HEK293 (cell line): ENCODE measurements around the gene PLGRKT.

ENCODE experiments used
- CTCF ChIA-PET: fragments of 350-600 bp; formaldehyde crosslinking; extraction: SDS; loops from one replicate; lab custom pipeline; 2021; ENCODE audit warnings: antibody characterized with exemption; lab: Yijun Ruan, JAX
- POLR2A ChIA-PET: fragments of 300-600 bp; formaldehyde crosslinking; extraction: SDS; loops from one replicate; lab custom pipeline; 2020; ENCODE audit warnings: antibody characterized with exemption, inconsistent platforms; lab: Yijun Ruan, JAX
- H3K27ac ChIP-seq: fragments of 200-500 bp; sonication (Bioruptor generic); 2 replicates; pipeline ENCODE4 v1.5.1; 2014; ENCODE audit warnings: low read depth, low read length, control low read depth, inconsistent platforms; ENCODE audit errors: extremely low read depth
- H3K36me3 ChIP-seq, 2 experiments: fragments of 200-500 bp in 1 of 2; sonication (Bioruptor generic) in 1 of 2; 1 replicate in 1 of 2; 2 replicates in 1 of 2; pipeline ENCODE4 v1.5.1; 2014 to 2017; ENCODE audit warnings: inconsistent platforms in 2 of 2, low read length in 2 of 2; ENCODE audit not compliant: control insufficient read depth in 2 of 2, insufficient read depth in 1 of 2
- H3K4me1 ChIP-seq: fragments of 200-500 bp; sonication (Bioruptor generic); 2 replicates; pipeline ENCODE4 v1.5.1; 2014; ENCODE audit warnings: mild to moderate bottlenecking, low read length, inconsistent platforms; ENCODE audit not compliant: control insufficient read depth, insufficient read depth
- H3K4me3 ChIP-seq: 2 replicates; pipeline ENCODE4 v1.5.1; 2011; ENCODE audit warnings: low read depth, mild to moderate bottlenecking, control low read depth, low read length, moderate library complexity
- H3K9me3 ChIP-seq: fragments of 200-500 bp; sonication (Bioruptor generic); 2 replicates; pipeline ENCODE4 v1.5.1; 2014; ENCODE audit warnings: low read depth, low read length, inconsistent platforms; ENCODE audit not compliant: control insufficient read depth, insufficient read depth
- CTCF ChIP-seq: fragments of 450-650 bp; formaldehyde crosslinking; IDR thresholded peaks from 2 replicates; pipeline ENCODE4 v1.5.1; 2016; ENCODE audit warnings: missing biosample characterization, missing genetic modification characterization
- FEZF1 ChIP-seq: fragments of 450-650 bp; formaldehyde crosslinking; IDR thresholded peaks from 2 replicates; pipeline ENCODE4 v1.5.1; 2016; ENCODE audit warnings: missing biosample characterization, missing genetic modification characterization
- GLIS1 ChIP-seq: fragments of 450-650 bp; formaldehyde crosslinking; IDR thresholded peaks from 2 replicates; pipeline ENCODE4 v1.5.1; 2016; ENCODE audit warnings: missing biosample characterization, missing genetic modification characterization
- HIC1 ChIP-seq: fragments of 450-650 bp; formaldehyde crosslinking; IDR thresholded peaks from 2 replicates; pipeline ENCODE4 v1.5.1; 2016; ENCODE audit warnings: missing biosample characterization, missing genetic modification characterization
- IKZF3 ChIP-seq: fragments of 450-650 bp; IDR thresholded peaks from 2 replicates; pipeline ENCODE4 v1.5.0; 2018; ENCODE audit warnings: missing biosample characterization, mild to moderate bottlenecking, missing genetic modification characterization, moderate library complexity
- KLF8 ChIP-seq: fragments of 450-650 bp; formaldehyde crosslinking; IDR thresholded peaks from 2 replicates; pipeline ENCODE4 v1.5.1; 2016; ENCODE audit warnings: missing biosample characterization, missing genetic modification characterization
- MEIS1 ChIP-seq: sonication (generic); formaldehyde crosslinking; IDR thresholded peaks from 2 replicates; pipeline ENCODE4 v1.8.1; 2022; ENCODE audit warnings: missing genetic modification reagents, mild to moderate bottlenecking, borderline replicate concordance
- YY1 ChIP-seq: fragments of 450-650 bp; formaldehyde crosslinking; IDR thresholded peaks from 2 replicates; pipeline ENCODE4 v1.5.1; 2018; ENCODE audit warnings: missing biosample characterization, missing genetic modification characterization
- ZIC2 ChIP-seq: fragments of 450-650 bp; formaldehyde crosslinking; IDR thresholded peaks from 2 replicates; pipeline ENCODE4 v1.5.1; 2016; ENCODE audit warnings: missing biosample characterization, missing genetic modification characterization
- ZNF121 ChIP-seq: fragments of 450-650 bp; formaldehyde crosslinking; IDR thresholded peaks from 2 replicates; pipeline ENCODE4 v1.5.1; 2016; ENCODE audit warnings: missing biosample characterization, missing genetic modification characterization
- ZNF132 ChIP-seq: fragments of 450-650 bp; formaldehyde crosslinking; IDR thresholded peaks from 2 replicates; pipeline ENCODE4 v1.5.1; 2017; ENCODE audit warnings: missing biosample characterization, missing genetic modification characterization, borderline replicate concordance
- ZNF146 ChIP-seq: fragments of 450-650 bp; formaldehyde crosslinking; IDR thresholded peaks from 2 replicates; pipeline ENCODE4 v1.5.1; 2016; ENCODE audit warnings: missing biosample characterization, missing genetic modification characterization
- ZNF211 ChIP-seq: fragments of 450-650 bp; formaldehyde crosslinking; IDR thresholded peaks from 2 replicates; pipeline ENCODE4 v1.5.1; 2016; ENCODE audit warnings: low read depth, missing biosample characterization, missing genetic modification characterization
- ZNF391 ChIP-seq: fragments of 450-650 bp; formaldehyde crosslinking; IDR thresholded peaks from 2 replicates; pipeline ENCODE4 v1.5.1; 2016; ENCODE audit warnings: low read depth, missing biosample characterization, missing genetic modification characterization, borderline replicate concordance
- ZNF501 ChIP-seq: fragments of 450-650 bp; formaldehyde crosslinking; IDR thresholded peaks from 2 replicates; pipeline ENCODE4 v1.5.1; 2016; ENCODE audit warnings: missing biosample characterization, missing genetic modification characterization
- ZNF529 ChIP-seq: fragments of 450-650 bp; formaldehyde crosslinking; IDR thresholded peaks from 2 replicates; pipeline ENCODE4 v1.5.1; 2017; ENCODE audit warnings: missing genetic modification characterization, missing biosample characterization; ENCODE audit not compliant: insufficient replicate concordance
- ZNF558 ChIP-seq: fragments of 450-650 bp; formaldehyde crosslinking; IDR thresholded peaks from 2 replicates; pipeline ENCODE4 v1.5.1; 2016; ENCODE audit warnings: missing biosample characterization, missing genetic modification characterization
- ZNF624 ChIP-seq: fragments of 450-650 bp; formaldehyde crosslinking; IDR thresholded peaks from 2 replicates; pipeline ENCODE4 v1.5.1; 2017; ENCODE audit warnings: missing biosample characterization, missing genetic modification characterization
- ZNF692 ChIP-seq: fragments of 450-650 bp; formaldehyde crosslinking; IDR thresholded peaks from 2 replicates; pipeline ENCODE4 v1.5.1; 2016; ENCODE audit warnings: missing biosample characterization, missing genetic modification characterization
- ZNF701 ChIP-seq: fragments of 450-650 bp; formaldehyde crosslinking; IDR thresholded peaks from 2 replicates; pipeline ENCODE4 v1.5.1; 2016; ENCODE audit warnings: missing biosample characterization, missing genetic modification characterization

The PLGRKT gene

GRCh38 chr9:5389109-5389732 lies 48.5 kb downstream of the PLGRKT start:
- no peak for TF ChIP-seq ZNF121 (tag by site-specific recombination)
- peak; percentile 47; the same call in 1 of the 2 replicates for TF ChIP-seq GLIS1
- TF ChIP-seq ZIC2, result peak; percentile 73
- TF ChIP-seq FEZF1 (tag by site-specific recombination), result peak; percentile 54; the same call in 1 of the 2 replicates
- TF ChIP-seq, all 188 proteins: peak for 3
- CTCF ChIA-PET, result no interaction called here
- Histone ChIP-seq H3K9me3 (no peaks in the 10 kb centered on the region), H3K4me3 (no peak overlapping the region), H3K36me3 (no peaks in the 10 kb centered on the region), H3K27ac (no peak overlapping the region), H3K4me1 (no peaks in the 10 kb centered on the region)
- POLR2A ChIA-PET, result no interaction called here

- CTCF ChIA-PET, result interaction anchor here (0.6 kb wide), 1 partner anchor 40 kb away, joined by 3 read pairs; no protein-coding TSS in a partner anchor
- TF ChIP-seq ZNF501 (tag by site-specific recombination), result no peak
- TF ChIP-seq YY1, result no peak
- no peak for TF ChIP-seq ZNF701 (tag by site-specific recombination)
- TF ChIP-seq ZNF692 (tag by site-specific recombination), result no peak
- TF ChIP-seq ZNF211 (tag by site-specific recombination), result no peak
- TF ChIP-seq KLF8 (tag by site-specific recombination), result no peak
- TF ChIP-seq ZNF558 (tag by site-specific recombination), result no peak
- TF ChIP-seq IKZF3 (tag by site-specific recombination), result no peak
- TF ChIP-seq ZNF529 (tag by site-specific recombination), result no peak
- no peak for TF ChIP-seq ZNF391 (tag by site-specific recombination)
- TF ChIP-seq HIC1 (tag by site-specific recombination), result no peak
- TF ChIP-seq ZNF132 (tag by site-specific recombination), result no peak
- no peak for TF ChIP-seq ZNF146 (tag by site-specific recombination)
- no peak for TF ChIP-seq MEIS1 (CRISPR knock-in tag)
- TF ChIP-seq ZNF624 (tag by site-specific recombination), result no peak
- no peak for TF ChIP-seq CTCF (tag by site-specific recombination)
- Histone ChIP-seq H3K9me3 (no peaks in the 10 kb centered on the region), H3K4me1 (no peaks in the 10 kb centered on the region), H3K4me3 (no peak overlapping the region), H3K36me3 (no peaks in the 10 kb centered on the region), H3K27ac (no peak overlapping the region)
- POLR2A ChIA-PET, result no interaction called here
Measured at GRCh38 chr9:5388026-5388819, 49.5 kb downstream of the PLGRKT start.
